Liver (tissue), 9 donors: ENCODE measurements around the gene BSN. TPM values are rescaled to one million over a fixed set of nuclear protein-coding genes. Genes with fewer than 3 reads are reported as not detected.

Experiments
- DNase-seq: peaks from one replicate; pipeline ENCODE4 v3.0.0-alpha.2; 2017; ENCODE audit warnings: low spot score
- H3K27ac ChIP-seq, 2 donors: one replicate each; pipeline ENCODE4 v1.7.0; 2013; ENCODE audit warnings: inconsistent platforms in 2 of 2, low read length in 2 of 2, control low read depth in 1 of 2, low read depth in 1 of 2, mild to moderate bottlenecking in 1 of 2
- H3K27me3 ChIP-seq, 4 donors: one replicate each; pipeline versions ENCODE4 v1.6.1 to v1.7.0; 2013; ENCODE audit warnings: low read length in 3 of 4, inconsistent platforms in 1 of 4, mild to moderate bottlenecking in 1 of 4, moderate library complexity in 1 of 4; ENCODE audit not compliant: control insufficient read depth in 4 of 4, insufficient read depth in 4 of 4
- H3K36me3 ChIP-seq, 4 donors: one replicate each; pipeline versions ENCODE4 v1.6.1 to v1.7.0; 2013; ENCODE audit warnings: low read length in 3 of 4, mild to moderate bottlenecking in 3 of 4, low read depth in 1 of 4, moderate library complexity in 1 of 4; ENCODE audit not compliant: control insufficient read depth in 4 of 4, insufficient read depth in 3 of 4
- H3K4me1 ChIP-seq, 4 donors: one replicate each; pipeline versions ENCODE4 v1.6.1 to v1.7.0; 2013; ENCODE audit warnings: low read length in 3 of 4, mild to moderate bottlenecking in 3 of 4, moderate library complexity in 1 of 4; ENCODE audit not compliant: control insufficient read depth in 4 of 4, insufficient read depth in 4 of 4
- H3K4me3 ChIP-seq, 3 donors: one replicate each; pipeline versions ENCODE4 v1.6.1 to v1.7.0; 2013; ENCODE audit warnings: low read length in 3 of 3, control low read depth in 1 of 3, low read depth in 1 of 3, mild to moderate bottlenecking in 1 of 3
- H3K9ac ChIP-seq, 2 donors: one replicate each; pipeline ENCODE4 v1.7.0; 2013; ENCODE audit warnings: low read length in 2 of 2, mild to moderate bottlenecking in 2 of 2, moderate library complexity in 2 of 2, control low read depth in 1 of 2, low read depth in 1 of 2
- H3K9me3 ChIP-seq, 4 donors: one replicate each; pipeline versions ENCODE4 v1.6.1 to v1.7.0; 2013; ENCODE audit warnings: low read length in 3 of 4; ENCODE audit not compliant: control insufficient read depth in 4 of 4
- CTCF ChIP-seq: fragments of 150-350 bp; IDR thresholded peaks from 2 replicates; pipeline ENCODE4 v1.5.1; 2017; ENCODE audit warnings: improper control_type of control experiment, low read depth, low read length; ENCODE audit not compliant: missing input control
- EGR1 ChIP-seq, 2 donors: IDR thresholded peaks; 2 replicates each; pipeline ENCODE4 v1.6.1; 2016 to 2018; ENCODE audit warnings: antibody characterized with exemption in 2 of 2, low read depth in 2 of 2
- FOXA1 ChIP-seq: IDR thresholded peaks from 2 replicates; pipeline ENCODE4 v1.6.1; 2016; ENCODE audit warnings: antibody characterized with exemption
- FOXA2 ChIP-seq: IDR thresholded peaks from 2 replicates; pipeline ENCODE4 v1.6.1; 2016; ENCODE audit warnings: antibody characterized with exemption
- GABPA ChIP-seq, 2 donors: IDR thresholded peaks in 1 of 2; conservative IDR thresholded peaks in 1 of 2; 2 replicates each; pipeline ENCODE4 v1.6.1; 2016; ENCODE audit warnings: antibody characterized with exemption in 2 of 2, mild to moderate bottlenecking in 1 of 2, moderate library complexity in 1 of 2
- HNF4A ChIP-seq, 2 donors: conservative IDR thresholded peaks; 2 replicates each; pipeline ENCODE4 v1.6.1; 2016; ENCODE audit warnings: antibody characterized with exemption in 2 of 2, mild to moderate bottlenecking in 2 of 2
- HNF4G ChIP-seq: IDR thresholded peaks from 2 replicates; pipeline ENCODE4 v1.6.1; 2016; ENCODE audit warnings: antibody characterized with exemption
- JUND ChIP-seq, 2 donors: IDR thresholded peaks; 2 replicates each; pipeline ENCODE4 v1.6.1; 2016; ENCODE audit warnings: antibody characterized with exemption in 2 of 2
- NR2F2 ChIP-seq: IDR thresholded peaks from 2 replicates; pipeline ENCODE4 v1.6.1; 2016; ENCODE audit warnings: antibody characterized with exemption
- RAD21 ChIP-seq, 2 donors: IDR thresholded peaks; 2 replicates each; pipeline ENCODE4 v1.6.1; 2016; ENCODE audit warnings: antibody characterized with exemption in 2 of 2, mild to moderate bottlenecking in 2 of 2
- RXRA ChIP-seq, 2 donors: IDR thresholded peaks; 2 replicates each; pipeline ENCODE4 v1.6.1; 2017 to 2018; ENCODE audit warnings: antibody characterized with exemption in 2 of 2, mild to moderate bottlenecking in 1 of 2
- SP1 ChIP-seq: IDR thresholded peaks from 2 replicates; pipeline ENCODE4 v1.6.1; 2018; ENCODE audit warnings: antibody characterized with exemption, mild to moderate bottlenecking
- TAF1 ChIP-seq: conservative IDR thresholded peaks from 2 replicates; pipeline ENCODE4 v1.6.1; 2016; ENCODE audit warnings: antibody characterized with exemption, mild to moderate bottlenecking
- YY1 ChIP-seq: IDR thresholded peaks from 2 replicates; pipeline ENCODE4 v1.6.1; 2016; ENCODE audit warnings: antibody characterized with exemption, mild to moderate bottlenecking
- WGBS: extraction: QIAGEN DNeasy Blood & Tissue Kit; methylation state at CpG from one replicate; pipeline ENCODE4 v1.1.7; 2013; 5-methylcytosine and 5-hydroxymethylcytosine counted together
- polyA plus RNA-seq, 2 donors: library from polyadenylated mRNA; stranded (reverse) in 1 of 2; unstranded in 1 of 2; fragments of 200-250 nt in 1 of 2; fragments of >200 nt in 1 of 2; fragmentation: Nextera tagmentation in 1 of 2; extraction: Ambion mirVana in 1 of 2; gene quantifications; one replicate each; pipeline versions ENCODE4 v1.2.1 to v1.2.3, GENCODE V29; 2013 to 2015
- total RNA-seq, 2 donors: library from RNA; depleted of rRNA; stranded (reverse); fragments of >200 nt; gene quantifications; one replicate each; pipeline ENCODE4 v1.2.3, GENCODE V29; 2014
- TF ChIP-seq, protein P1 (sequence below): IDR thresholded peaks from 2 replicates; pipeline ENCODE4 v1.6.1; 2016; ENCODE audit warnings: antibody characterized with exemption, mild to moderate bottlenecking
- TF ChIP-seq, protein P2 (sequence below): IDR thresholded peaks from 2 replicates; pipeline ENCODE4 v1.6.1; 2016; ENCODE audit warnings: antibody characterized with exemption
- TF ChIP-seq, protein P3 (sequence below): IDR thresholded peaks from 2 replicates; pipeline ENCODE4 v1.6.1; 2016; ENCODE audit warnings: antibody characterized with exemption
- TF ChIP-seq, protein P4 (sequence below): IDR thresholded peaks from 2 replicates; pipeline ENCODE4 v1.6.1; 2016; ENCODE audit warnings: antibody characterized with exemption
- donor health status: healthy.
- donor health status: healthy.
- donor health status: healthy.
- donor health status: healthy.
- donor health status: healthy.

BSN gene
- total and polyA plus RNA-seq, 4 donors: 0.32 to 0.67 (median 0.40) TPM

GRCh38 chr3:49670940-49671290 lies 116.6 kb downstream of the BSN start:
- peaks cover 0 to 4% (median 0%) of the 10 kb centered on the region in 4 donors for H3K36me3 ChIP-seq
- H3K4me1 ChIP-seq: peaks cover 42 to 86% (median 71%) of the 10 kb centered on the region in 4 donors
- no peak for DNase-seq
- TF ChIP-seq YY1: no peak
- TF ChIP-seq FOXA2: no peak
- TF ChIP-seq, protein P1, sequence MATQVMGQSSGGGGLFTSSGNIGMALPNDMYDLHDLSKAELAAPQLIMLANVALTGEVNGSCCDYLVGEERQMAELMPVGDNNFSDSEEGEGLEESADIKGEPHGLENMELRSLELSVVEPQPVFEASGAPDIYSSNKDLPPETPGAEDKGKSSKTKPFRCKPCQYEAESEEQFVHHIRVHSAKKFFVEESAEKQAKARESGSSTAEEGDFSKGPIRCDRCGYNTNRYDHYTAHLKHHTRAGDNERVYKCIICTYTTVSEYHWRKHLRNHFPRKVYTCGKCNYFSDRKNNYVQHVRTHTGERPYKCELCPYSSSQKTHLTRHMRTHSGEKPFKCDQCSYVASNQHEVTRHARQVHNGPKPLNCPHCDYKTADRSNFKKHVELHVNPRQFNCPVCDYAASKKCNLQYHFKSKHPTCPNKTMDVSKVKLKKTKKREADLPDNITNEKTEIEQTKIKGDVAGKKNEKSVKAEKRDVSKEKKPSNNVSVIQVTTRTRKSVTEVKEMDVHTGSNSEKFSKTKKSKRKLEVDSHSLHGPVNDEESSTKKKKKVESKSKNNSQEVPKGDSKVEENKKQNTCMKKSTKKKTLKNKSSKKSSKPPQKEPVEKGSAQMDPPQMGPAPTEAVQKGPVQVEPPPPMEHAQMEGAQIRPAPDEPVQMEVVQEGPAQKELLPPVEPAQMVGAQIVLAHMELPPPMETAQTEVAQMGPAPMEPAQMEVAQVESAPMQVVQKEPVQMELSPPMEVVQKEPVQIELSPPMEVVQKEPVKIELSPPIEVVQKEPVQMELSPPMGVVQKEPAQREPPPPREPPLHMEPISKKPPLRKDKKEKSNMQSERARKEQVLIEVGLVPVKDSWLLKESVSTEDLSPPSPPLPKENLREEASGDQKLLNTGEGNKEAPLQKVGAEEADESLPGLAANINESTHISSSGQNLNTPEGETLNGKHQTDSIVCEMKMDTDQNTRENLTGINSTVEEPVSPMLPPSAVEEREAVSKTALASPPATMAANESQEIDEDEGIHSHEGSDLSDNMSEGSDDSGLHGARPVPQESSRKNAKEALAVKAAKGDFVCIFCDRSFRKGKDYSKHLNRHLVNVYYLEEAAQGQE: no peak
- no peak for TF ChIP-seq HNF4A (conservative IDR thresholded peaks at IDR 0.05)
- no peak for TF ChIP-seq SP1
- no peak for TF ChIP-seq TAF1
- H3K4me3 ChIP-seq: no peak overlapping the region
- H3K27ac ChIP-seq: peak overlapping the region; percentile 53 to 57
- no peak overlapping the region for H3K9ac ChIP-seq
- H3K27me3 ChIP-seq: no peaks in the 10 kb centered on the region
- WGBS: 55% methylated on average over 6 of the region's 6 CpGs
- no peaks in the 10 kb centered on the region for H3K9me3 ChIP-seq

- H3K36me3 ChIP-seq: peaks cover 0 to 8% (median 5%) of the 10 kb centered on the region in 4 donors
- TF ChIP-seq JUND (IDR thresholded peaks at IDR 0.05): peak in 1 of 2 donors; percentile 41
- TF ChIP-seq RAD21 (IDR thresholded peaks at IDR 0.05): peak; percentile 93 to 96
- peak; percentile 34 for TF ChIP-seq FOXA1
- TF ChIP-seq EGR1 (IDR thresholded peaks at IDR 0.05; ENCODE audit: low read depth in 2 of 2): peak in 1 of 2 donors; percentile 12
- TF ChIP-seq, protein P1: peak; percentile 45
- peak; percentile 94 for TF ChIP-seq CTCF
- TF ChIP-seq TAF1: no peak
- TF ChIP-seq NR2F2: peak; percentile 25
- TF ChIP-seq, protein P2, sequence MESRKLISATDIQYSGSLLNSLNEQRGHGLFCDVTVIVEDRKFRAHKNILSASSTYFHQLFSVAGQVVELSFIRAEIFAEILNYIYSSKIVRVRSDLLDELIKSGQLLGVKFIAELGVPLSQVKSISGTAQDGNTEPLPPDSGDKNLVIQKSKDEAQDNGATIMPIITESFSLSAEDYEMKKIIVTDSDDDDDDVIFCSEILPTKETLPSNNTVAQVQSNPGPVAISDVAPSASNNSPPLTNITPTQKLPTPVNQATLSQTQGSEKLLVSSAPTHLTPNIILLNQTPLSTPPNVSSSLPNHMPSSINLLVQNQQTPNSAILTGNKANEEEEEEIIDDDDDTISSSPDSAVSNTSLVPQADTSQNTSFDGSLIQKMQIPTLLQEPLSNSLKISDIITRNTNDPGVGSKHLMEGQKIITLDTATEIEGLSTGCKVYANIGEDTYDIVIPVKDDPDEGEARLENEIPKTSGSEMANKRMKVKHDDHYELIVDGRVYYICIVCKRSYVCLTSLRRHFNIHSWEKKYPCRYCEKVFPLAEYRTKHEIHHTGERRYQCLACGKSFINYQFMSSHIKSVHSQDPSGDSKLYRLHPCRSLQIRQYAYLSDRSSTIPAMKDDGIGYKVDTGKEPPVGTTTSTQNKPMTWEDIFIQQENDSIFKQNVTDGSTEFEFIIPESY: peak; percentile 36
- TF ChIP-seq, protein P3, sequence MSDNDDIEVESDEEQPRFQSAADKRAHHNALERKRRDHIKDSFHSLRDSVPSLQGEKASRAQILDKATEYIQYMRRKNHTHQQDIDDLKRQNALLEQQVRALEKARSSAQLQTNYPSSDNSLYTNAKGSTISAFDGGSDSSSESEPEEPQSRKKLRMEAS: peak; percentile 86
- TF ChIP-seq FOXA2: peak; percentile 60
- peak; percentile 99 for TF ChIP-seq RXRA (IDR thresholded peaks at IDR 0.05)
- TF ChIP-seq, protein P4, sequence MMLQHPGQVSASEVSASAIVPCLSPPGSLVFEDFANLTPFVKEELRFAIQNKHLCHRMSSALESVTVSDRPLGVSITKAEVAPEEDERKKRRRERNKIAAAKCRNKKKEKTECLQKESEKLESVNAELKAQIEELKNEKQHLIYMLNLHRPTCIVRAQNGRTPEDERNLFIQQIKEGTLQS: no peak
- no peak for TF ChIP-seq GABPA (IDR thresholded peaks at IDR 0.05 in 1 of 2, conservative IDR thresholded peaks at IDR 0.05 in 1 of 2)
- peak; percentile 89 for TF ChIP-seq SP1
- peak; percentile 49 for TF ChIP-seq HNF4G
- peak; percentile 55 for TF ChIP-seq YY1
- TF ChIP-seq HNF4A (conservative IDR thresholded peaks at IDR 0.05): peak; percentile 88 to 89
- H3K27ac ChIP-seq: peak overlapping the region; percentile 57 to 81
- peak overlapping the region in 1 of 2 donors; percentile 24 for H3K9ac ChIP-seq
- H3K27me3 ChIP-seq: no peaks in the 10 kb centered on the region
- 21% methylated on average over 11 of the region's 11 CpGs for WGBS
- H3K4me1 ChIP-seq: peaks cover 39 to 84% (median 66%) of the 10 kb centered on the region in 4 donors
- H3K9me3 ChIP-seq: no peaks in the 10 kb centered on the region
- DNase-seq: peak; percentile 84
- H3K4me3 ChIP-seq: no peak overlapping the region
These were observed 117.3 kb downstream of the BSN start for GRCh38 chr3:49671291-49672288.
